ENCODE measurements around the gene CLTA.
A peak's percentile ranks its signal among the peaks of the same experiment; 100 is the strongest.
"Not testable (repeated sequence)": the region's sequence is repeated elsewhere in the genome, so short reads cannot be mapped to it uniquely, and the experiment has no call there.

The CLTA gene

GRCh38 chr9:36245906-36246305 is 55.2 kb downstream of the CLTA start:
- DNase-seq (ENCODE audit: low read depth), result no peak
- H3K4me3 ChIP-seq (ENCODE audit: low read depth, low read length), result no peak overlapping the region
- TF ChIP-seq CTCF (IDR thresholded peaks at IDR 0.05; ENCODE audit: low read depth, low read length, missing control alignments), result no peak

- no peak for TF ChIP-seq CTCF (IDR thresholded peaks at IDR 0.05; ENCODE audit: low read depth, low read length, missing control alignments)
- no peak overlapping the region for H3K4me3 ChIP-seq (ENCODE audit: low read depth, low read length)
- no peak for DNase-seq (ENCODE audit: low read depth)
Observed at GRCh38 chr9:36247356-36247755, 56.6 kb downstream of the CLTA start.

- TF ChIP-seq CTCF (IDR thresholded peaks at IDR 0.05; ENCODE audit: low read depth, low read length, missing control alignments), result peak; percentile 24
- not testable (repeated sequence) for H3K4me3 ChIP-seq (ENCODE audit: low read depth, low read length); DNase-seq (ENCODE audit: low read depth)
Observed at GRCh38 chr9:36248061-36248460, 57.3 kb downstream of the CLTA start.

DNA sequence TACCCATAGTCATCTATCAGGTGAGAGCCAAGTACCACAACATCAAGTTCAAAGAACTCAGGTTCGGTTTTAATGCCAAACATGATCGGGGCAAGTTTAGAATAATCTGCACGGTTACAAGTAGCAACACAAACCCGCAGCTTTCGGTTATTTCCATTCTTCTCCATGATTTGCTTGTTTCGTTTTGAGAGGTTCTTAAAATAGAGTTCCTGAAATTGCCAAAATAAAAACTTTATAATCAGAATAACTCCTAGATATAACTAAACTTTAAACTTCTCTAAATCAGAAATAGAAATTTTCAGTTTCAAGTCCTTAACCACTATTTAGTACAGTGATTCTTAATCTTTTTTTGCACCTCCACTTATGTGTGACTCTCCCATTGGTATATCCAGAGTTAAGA is 58.5 kb downstream of the CLTA start:
- no peak overlapping the region; the same call in 1 of the 2 replicates for H3K4me3 ChIP-seq (ENCODE audit: low read depth, low read length)
- TF ChIP-seq CTCF (IDR thresholded peaks at IDR 0.05; ENCODE audit: low read depth, low read length, missing control alignments), result no peak
- no peak for DNase-seq (ENCODE audit: low read depth)

DNA sequence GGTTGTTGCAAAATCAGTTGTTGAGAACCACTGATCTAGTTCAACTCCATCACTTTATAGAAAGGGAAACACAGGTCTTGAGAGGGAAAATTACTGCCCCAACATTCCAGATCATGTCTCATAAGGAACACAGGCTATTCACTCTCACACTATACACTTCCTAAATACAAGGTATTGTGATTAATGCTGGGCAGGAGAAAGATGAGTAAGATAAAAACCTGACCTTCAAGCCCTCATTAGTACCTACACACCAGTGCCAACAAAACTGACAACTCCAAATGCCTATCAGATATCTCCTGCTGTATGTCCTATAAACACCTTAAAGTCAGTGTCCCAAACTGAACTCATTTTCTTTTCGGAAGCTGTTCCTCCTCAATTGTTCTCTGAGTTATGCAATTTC is 59.4 kb downstream of the CLTA start:
- H3K4me3 ChIP-seq (ENCODE audit: low read depth, low read length), result no peak overlapping the region
- no peak for DNase-seq (ENCODE audit: low read depth)
- no peak for TF ChIP-seq CTCF (IDR thresholded peaks at IDR 0.05; ENCODE audit: low read depth, low read length, missing control alignments)

DNA sequence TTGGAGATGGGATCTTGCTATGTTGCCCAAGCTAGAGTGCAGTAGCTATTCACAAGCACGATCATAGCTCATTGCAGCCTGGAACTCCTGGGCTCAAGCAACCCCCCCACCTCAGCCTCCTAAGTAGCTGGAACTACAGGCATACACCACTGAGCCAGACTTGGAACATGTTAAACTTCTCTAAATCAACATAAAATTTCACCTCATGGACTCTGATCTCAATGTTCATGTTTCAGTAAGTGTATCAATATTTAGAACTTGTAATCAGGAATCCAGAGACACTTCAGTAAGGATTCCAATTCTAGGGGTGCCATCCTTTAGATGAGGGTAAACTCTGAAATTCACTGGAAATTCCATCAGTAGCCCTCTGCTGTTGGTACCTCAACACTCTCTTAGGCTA is 60.7 kb downstream of the CLTA start:
- no peak for TF ChIP-seq CTCF (IDR thresholded peaks at IDR 0.05; ENCODE audit: low read depth, low read length, missing control alignments)
- H3K4me3 ChIP-seq (ENCODE audit: low read depth, low read length), result no peak overlapping the region
- no peak for DNase-seq (ENCODE audit: low read depth)

- peak within 1 kb of the TSS; percentile 76 for H3K4me3 ChIP-seq (ENCODE audit: low read depth, low read length)
- TF ChIP-seq CTCF (IDR thresholded peaks at IDR 0.05; ENCODE audit: low read depth, low read length, missing control alignments), result no peak
- DNase-seq (ENCODE audit: low read depth), result peak; percentile 85
Observed at GRCh38 chr9:36258208-36258995, 67.7 kb downstream of the CLTA start, which contains the start of gene GNE. Gene GNE, minus strand, starts transcription at chr9:36258448. Its CDS starts 9,093 bp downstream, at chr9:36249355.

Measured in GM12864 (cell line).